Measurements from ENCODE around the gene XXYLT1.

- TF ChIP-seq CTCF (IDR thresholded peaks at IDR 0.05 in 2 of 3, conservative IDR thresholded peaks at IDR 0.05 in 1 of 3; ENCODE audit: borderline replicate concordance in 1 of 3, insufficient read depth in 1 of 3, low read depth in 2 of 3, low read length in 2 of 3) (no peak), ZNF274 (IDR thresholded peaks at IDR 0.05; ENCODE audit: low read depth, low read length) (no peak), EZH2phosphoT487 (IDR thresholded peaks at IDR 0.05; ENCODE audit: borderline replicate concordance) (no peak), YY1 (IDR thresholded peaks at IDR 0.05; ENCODE audit: extremely low read depth, insufficient replicate concordance, low read depth, low read length) (no peak)
Measured at GRCh38 chr3:195119461-195120266, 151.3 kb downstream of the XXYLT1 start.

All from HCT116 (cell line).